Ovary (tissue), 9 donors: ENCODE measurements around the gene ABCB6. TPM values are rescaled to one million over a fixed set of nuclear protein-coding genes. Genes with fewer than 3 reads are reported as not detected.
A peak's percentile ranks its signal among the peaks of the same experiment; 100 is the strongest.

Experiments used
- DNase-seq, 5 donors: peaks; one replicate each; pipeline ENCODE4 v3.0.0-alpha.2; 2019 to 2020
- H3K27ac ChIP-seq, 2 donors: fragments of 200-600 bp; one replicate each; pipeline versions ENCODE4 v1.5.1 to v1.8.0; 2019 to 2022
- H3K27me3 ChIP-seq: fragments of 200-600 bp; one replicate; pipeline ENCODE4 v1.8.0; 2022
- H3K36me3 ChIP-seq: fragments of 200-600 bp; sonication (generic); one replicate; pipeline ENCODE4 v1.5.1; 2019
- H3K4me1 ChIP-seq: one replicate; pipeline ENCODE4 v1.8.1; 2013; ENCODE audit warnings: mild to moderate bottlenecking, moderate library complexity; ENCODE audit not compliant: insufficient read depth
- H3K4me3 ChIP-seq: fragments of 200-600 bp; sonication (generic); one replicate; pipeline ENCODE4 v1.5.1; 2017
- H3K9me3 ChIP-seq, 2 donors: fragments of 200-600 bp in 1 of 2; sonication (generic) in 1 of 2; one replicate each; pipeline versions ENCODE4 v1.5.1 to v1.8.1; 2013 to 2019; ENCODE audit warnings: mild to moderate bottlenecking in 1 of 2, moderate library complexity in 1 of 2
- CTCF ChIP-seq, 3 donors: fragments of 450-650 bp in 2 of 3; fragments of 200-600 bp in 1 of 3; IDR thresholded peaks; one replicate each; pipeline versions ENCODE4 v1.5.1 to v1.8.0; 2016 to 2022; ENCODE audit warnings: antibody characterized with exemption in 3 of 3, mild to moderate bottlenecking in 1 of 3
- EP300 ChIP-seq: sonication (generic); formaldehyde crosslinking; IDR thresholded peaks from one replicate; pipeline ENCODE4 v1.6.1; 2017; ENCODE audit warnings: antibody characterized with exemption
- POLR2A ChIP-seq: fragments of 450-650 bp; IDR thresholded peaks from one replicate; pipeline ENCODE4 v1.6.1; 2017; ENCODE audit warnings: antibody characterized with exemption, mild to moderate bottlenecking, moderate library complexity
- WGBS, 3 donors: extraction: QIAGEN DNeasy Blood & Tissue Kit in 1 of 3; methylation state at CpG; one replicate each; pipeline versions ENCODE4 v1.1.5 to v1.1.7; 2013 to 2017; 5-methylcytosine and 5-hydroxymethylcytosine counted together
- intact Hi-C, 4 donors: fragments of 100-400 bp; cut with DNase I; formaldehyde crosslinking; loops; one replicate each; pipeline versions ENCODE4 v1.11.0 to v1.15.1; 2022 to 2023
- polyA plus RNA-seq, 2 donors: library from polyadenylated mRNA; stranded (reverse); fragments of 200-250 nt in 1 of 2; fragments of 350-450 nt in 1 of 2; fragmentation: Illumina TruSeq in 1 of 2; extraction: RNeasy Lipid Tissue Mini Kit (QIAGEN cat#74804) in 1 of 2; gene quantifications; one replicate each; pipeline ENCODE4 v1.2.3, GENCODE V29; 2013 to 2014
- total RNA-seq, 7 donors: library from RNA; depleted of rRNA in 2 of 7; stranded (reverse); fragments of >200 nt in 2 of 7; fragmentation: NEBNext Ultra II Directional in 3 of 7; extraction: Animal tissue kit (Norgen Biotek cat#: 25700) in 3 of 7; gene quantifications; one replicate each; pipeline versions ENCODE4 v1.1.0 to v1.2.4, GENCODE V29; 2016 to 2023
- donor health status: DM: no; HTN: no; CAD: no; lungs with moderate emphysema.
- donor health status: DM: no; HTN: no; CAD: no.
- donor health status: Bipolar disorder and iron deficiency.
- donor health status: DM: yes; HTN: yes; CAD: no.
- donor health status: DM: no; HTN: no; CAD: no.
- donor health status: DM: yes; HTN: yes; CAD: no.

The ABCB6 gene
- total and polyA plus RNA-seq, 9 donors = 12.0 to 64.5 (median 35.9) TPM

DNA sequence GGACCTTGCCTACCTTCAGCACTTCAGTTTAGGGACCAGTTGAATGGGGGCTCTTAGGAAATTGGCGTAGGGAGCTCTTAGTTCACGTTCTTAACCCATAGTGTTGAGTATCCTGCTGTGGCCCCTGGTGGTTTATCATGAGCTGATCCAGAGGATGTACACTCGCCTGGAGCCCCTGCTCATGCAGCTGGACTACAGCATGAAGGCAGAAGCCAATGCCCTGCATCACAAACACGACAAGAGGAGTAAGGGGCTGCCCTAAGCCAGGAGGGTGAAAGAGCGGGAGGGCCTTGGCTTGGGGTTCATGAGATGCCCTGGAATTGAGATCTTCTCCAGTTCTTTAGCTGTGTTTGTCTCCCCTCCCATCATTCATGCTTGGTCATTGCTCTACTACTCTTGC lies 37.8 kb downstream of the ABCB6 start:
- TF ChIP-seq EP300 (no peak), CTCF (IDR thresholded peaks at IDR 0.05) (no peak), POLR2A (no peak)
- Histone ChIP-seq H3K27ac (no peak overlapping the region), H3K36me3 (no peaks in the 10 kb centered on the region), H3K9me3 (no peaks in the 10 kb centered on the region), H3K4me3 (no peak overlapping the region), H3K27me3 (no peaks in the 10 kb centered on the region), H3K4me1 (peaks cover 8% of the 10 kb centered on the region)
- intact Hi-C loops = loop anchor here in 1 of 4 donors (5.0 kb wide), 1 partner anchor 36 kb away; the partner anchor contains the start of gene ABCB6
- DNase-seq = peak in 1 of 5 donors; percentile 6
- WGBS, 3 donors = 87% methylated on average over 5 of the region's 5 CpGs

DNA sequence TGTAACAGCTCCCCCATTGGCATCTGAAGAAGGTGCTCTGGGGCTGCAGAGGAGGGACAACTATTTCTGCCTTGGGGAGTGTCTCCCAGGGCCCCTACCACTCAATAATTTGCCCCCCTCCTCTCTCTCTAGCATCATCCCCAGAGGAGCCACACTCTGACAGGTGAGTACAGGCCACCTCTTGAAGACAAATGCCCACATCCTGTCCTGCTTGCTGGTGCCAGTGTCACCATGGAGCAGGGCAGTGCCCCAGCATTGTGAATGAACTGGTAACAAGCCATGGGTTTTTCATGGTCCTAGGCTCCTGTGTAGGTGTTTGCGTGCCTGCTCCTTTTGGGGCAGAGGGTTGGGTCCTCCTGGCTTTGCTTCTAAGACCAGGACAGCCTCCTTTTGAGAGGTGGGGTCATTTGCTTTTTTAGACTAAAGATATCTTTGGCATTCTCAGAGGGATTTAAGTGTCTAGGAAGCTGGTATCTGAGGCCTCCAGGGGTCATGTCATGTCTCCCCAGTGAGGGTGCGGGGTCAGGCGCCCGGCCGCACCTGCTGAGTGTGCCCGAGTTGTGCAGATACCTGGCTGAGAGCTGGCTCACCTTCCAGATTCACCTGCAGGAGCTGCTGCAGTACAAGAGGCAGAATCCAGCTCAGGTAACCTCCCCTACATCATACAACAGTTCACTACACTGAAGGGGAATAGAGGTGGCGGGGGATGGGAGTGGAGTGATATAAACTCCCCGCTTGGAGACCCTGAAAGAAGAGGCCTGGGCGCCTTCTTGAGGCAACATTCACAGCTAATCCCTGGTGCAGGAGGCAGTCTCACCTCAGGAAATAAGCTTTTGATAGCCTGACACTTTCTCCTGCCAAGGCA lies 38.9 kb downstream of the ABCB6 start:
- DNase-seq = peak in 1 of 5 donors; percentile 12
- Histone ChIP-seq H3K4me3 (no peak overlapping the region), H3K27ac (no peak overlapping the region), H3K4me1 (peaks cover 8% of the 10 kb centered on the region), H3K9me3 (no peaks in the 10 kb centered on the region), H3K27me3 (no peaks in the 10 kb centered on the region), H3K36me3 (no peaks in the 10 kb centered on the region)
- intact Hi-C loops = loop anchor here in 2 of 4 donors (5.0 to 10.0 kb wide), 4 partner anchors 37 to 1165 kb away; partner anchors contain the start of genes ABCB6 (in 2 of the 2), ANKZF1 (in 1 of the 2) and ATG9A (in 1 of the 2)
- TF ChIP-seq EP300 = no peak
- TF ChIP-seq POLR2A = no peak
- no peak for TF ChIP-seq CTCF (IDR thresholded peaks at IDR 0.05)
- WGBS, 3 donors = 90 to 93% (median 91%) methylated on average over 9 of the region's 9 CpGs

- TF ChIP-seq POLR2A (no peak), CTCF (IDR thresholded peaks at IDR 0.05) (no peak), EP300 (no peak)
- no peaks in the 10 kb centered on the region for H3K9me3 ChIP-seq
- no peaks in the 10 kb centered on the region for H3K27me3 ChIP-seq
- H3K27ac ChIP-seq = peak overlapping the region; percentile 87 to 94
- DNase-seq = peak in 3 of 5 donors; percentile 62 to 79 (median 73)
- WGBS, 3 donors = 3 to 6% (median 5%) methylated on average over 27 to 45 of the region's 45 CpGs
- no peaks in the 10 kb centered on the region for H3K36me3 ChIP-seq
- H3K4me3 ChIP-seq = peak overlapping the region; percentile 97
- H3K4me1 ChIP-seq = peaks cover 8% of the 10 kb centered on the region
- intact Hi-C loops = loop anchor here in 2 of 4 donors (5.0 to 10.0 kb wide), 4 partner anchors 39 to 1164 kb away; partner anchors contain the start of genes ABCB6 (in 1 of the 2), ANKZF1 (in 1 of the 2) and ATG9A (in 1 of the 2)
These were observed 40.2 kb downstream of the ABCB6 start for GRCh38 chr2:219178377-219179175.
